ENCODE measurements around the gene OR2G6.
"Not testable (repeated sequence)": the region's sequence is repeated elsewhere in the genome, so short reads cannot be mapped to it uniquely, and the experiment has no call there.

Gene OR2G6

GRCh38 chr1:248507773-248508172 lies at the start of gene OR2G6:
TSS of gene OR2G6 (plus strand) at chr1:248508073. CDS start at chr1:248521647, 13,574 bp downstream.
- not testable (repeated sequence) for DNase-seq (ENCODE audit: low spot score)

- DNase-seq (ENCODE audit: low spot score) = not testable (repeated sequence)
Observed at GRCh38 chr1:248459117-248459516, 48.8 kb upstream of the OR2G6 start.

GRCh38 chr1:248471154-248471553 lies 36.7 kb upstream of the OR2G6 start:
- DNase-seq (ENCODE audit: low spot score) = no peak

DNA sequence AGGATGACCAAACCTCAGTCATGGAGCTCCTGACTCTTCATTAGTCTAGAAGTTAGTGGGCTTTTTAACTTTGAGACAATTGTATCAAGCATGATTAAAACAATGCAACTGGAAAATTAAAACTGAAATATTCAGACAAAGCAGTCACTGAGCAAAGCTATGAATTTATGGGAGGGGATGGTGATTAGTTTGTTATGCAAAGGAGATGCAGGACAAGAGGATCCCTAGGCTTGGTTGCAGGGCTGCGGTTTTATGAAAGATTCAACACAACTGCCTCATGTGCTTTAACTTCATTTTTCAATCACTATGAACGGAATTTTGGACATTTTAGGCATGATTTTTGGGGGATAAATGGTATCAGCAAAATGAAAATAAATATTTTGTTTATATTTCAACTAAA lies 35.8 kb upstream of the OR2G6 start:
- DNase-seq (ENCODE audit: low spot score) = not testable (repeated sequence)

DNA sequence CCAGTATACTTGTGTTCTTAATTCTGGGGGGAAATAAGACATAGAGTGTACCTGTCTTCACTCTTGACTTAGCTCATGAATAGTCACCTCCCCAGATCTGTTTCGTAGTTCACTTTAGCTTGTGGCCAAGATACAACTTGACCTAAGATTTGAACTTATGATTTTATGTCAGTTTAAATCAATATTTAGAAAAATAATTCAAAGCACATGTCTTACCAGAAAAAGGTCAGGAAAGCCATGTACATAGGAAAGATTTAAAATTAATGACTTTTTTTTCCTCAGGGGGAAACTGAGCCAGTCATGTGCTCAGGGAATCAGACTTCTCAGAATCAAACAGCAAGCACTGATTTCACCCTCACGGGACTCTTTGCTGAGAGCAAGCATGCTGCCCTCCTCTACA lies 34.8 kb upstream of the OR2G6 start, which contains the start of gene OR2T3:
Gene OR2T3, plus strand, starts transcription at position 301 of the 400 bp plus-strand sequence. Its CDS starts 0 bp downstream, at position 301.
- DNase-seq (ENCODE audit: low spot score) = not testable (repeated sequence)

GRCh38 chr1:248475660-248476059 lies 32.2 kb upstream of the OR2G6 start:
- not testable (repeated sequence) for DNase-seq (ENCODE audit: low spot score)

GRCh38 chr1:248481686-248482579 lies 25.9 kb upstream of the OR2G6 start:
- peak; percentile 34 for DNase-seq (ENCODE audit: low spot score)

DNA sequence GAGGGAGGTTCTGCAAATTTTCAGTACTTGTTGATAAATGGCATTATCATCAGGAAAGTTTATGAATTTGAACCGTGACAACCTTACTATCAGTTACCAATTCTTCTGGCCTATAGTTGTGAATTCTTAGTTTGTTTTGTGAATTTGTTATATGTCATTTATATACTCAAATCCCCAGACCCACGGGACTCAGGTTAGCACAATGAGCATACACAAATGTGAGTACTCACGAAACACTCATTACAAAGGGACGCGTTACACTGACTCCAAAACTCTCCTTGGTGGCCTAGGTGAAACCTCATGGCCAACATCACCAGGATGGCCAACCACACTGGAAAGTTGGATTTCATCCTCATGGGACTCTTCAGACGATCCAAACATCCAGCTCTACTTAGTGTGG lies 19.6 kb upstream of the OR2G6 start, which contains the start of gene OR2T5:
Gene OR2T5, plus strand, starts transcription at position 301 of the 400 bp plus-strand sequence. Its CDS starts 0 bp downstream, at position 301.
- DNase-seq (ENCODE audit: low spot score) = not testable (repeated sequence)

DNA sequence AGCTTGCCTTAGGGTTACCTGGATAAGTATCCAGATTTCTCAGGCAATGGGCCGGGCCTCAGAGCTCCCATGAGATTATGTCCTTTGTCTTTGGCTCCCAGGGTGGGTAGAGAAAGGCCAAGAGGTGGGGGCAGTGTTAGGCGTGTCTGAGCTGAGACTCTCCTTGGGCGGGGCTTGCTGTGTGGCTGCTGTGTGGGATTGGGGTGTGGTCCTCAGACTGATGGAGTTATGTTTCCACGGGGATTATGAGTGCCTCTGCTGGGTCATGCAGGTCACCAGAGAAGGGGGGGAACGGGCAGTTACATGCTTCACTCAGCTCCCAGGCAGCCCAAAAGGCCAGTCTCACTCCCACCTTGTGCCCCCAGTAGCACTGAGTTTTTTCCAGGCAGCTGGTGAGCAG lies 11.2 kb upstream of the OR2G6 start:
- DNase-seq (ENCODE audit: low spot score) = not testable (repeated sequence)

DNA sequence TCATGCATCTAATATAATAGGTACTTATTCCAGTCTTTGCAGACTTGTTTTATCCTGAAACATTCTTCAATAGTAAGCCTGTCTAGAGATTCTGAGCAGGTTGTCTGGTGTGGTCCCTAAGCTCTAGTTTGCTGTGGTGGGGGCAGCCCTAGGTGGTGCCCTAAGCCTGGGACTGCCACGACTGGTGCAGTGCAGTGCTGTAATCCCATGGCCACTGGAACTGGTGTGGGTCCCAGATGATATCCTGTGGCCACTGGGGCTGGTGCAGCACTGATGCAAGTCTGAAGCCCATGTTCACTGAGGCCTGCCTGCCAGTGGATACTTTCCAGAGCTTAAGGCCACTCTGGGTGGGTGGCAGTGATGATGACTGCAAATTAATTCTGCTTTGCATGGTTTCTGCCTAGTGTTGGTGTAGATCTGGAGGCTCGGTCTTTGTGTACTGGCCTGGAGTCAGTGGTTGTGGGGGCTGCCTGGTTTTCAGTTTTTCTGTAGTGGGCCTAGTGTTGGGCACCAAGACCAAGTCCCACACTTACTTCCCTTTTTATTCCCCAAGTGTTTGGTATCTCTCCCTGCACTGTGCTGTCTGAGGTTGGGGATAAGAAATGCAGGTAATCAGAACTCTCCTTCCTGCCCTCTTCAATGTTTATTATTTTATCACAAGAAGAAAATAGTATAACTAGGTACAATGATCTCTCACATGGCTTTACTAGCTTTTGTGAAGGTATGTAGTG lies 7.4 kb upstream of the OR2G6 start:
- not testable (repeated sequence) for DNase-seq (ENCODE audit: low spot score)

GRCh38 chr1:248510217-248510616 lies 2.3 kb downstream of the OR2G6 start:
- DNase-seq (ENCODE audit: low spot score) = not testable (repeated sequence)

- DNase-seq (ENCODE audit: low spot score) = no peak
Observed at GRCh38 chr1:248521856-248522255, 14.0 kb downstream of the OR2G6 start.

- DNase-seq (ENCODE audit: low spot score) = not testable (repeated sequence)
Observed at GRCh38 chr1:248537449-248537848, 29.6 kb downstream of the OR2G6 start.

- DNase-seq (ENCODE audit: low spot score) = not testable (repeated sequence)
Observed at GRCh38 chr1:248547383-248547782, 39.5 kb downstream of the OR2G6 start.

GRCh38 chr1:248551027-248551426 lies 43.2 kb downstream of the OR2G6 start:
- not testable (repeated sequence) for DNase-seq (ENCODE audit: low spot score)

- not testable (repeated sequence) for DNase-seq (ENCODE audit: low spot score)
Observed at GRCh38 chr1:248562672-248563071, 54.8 kb downstream of the OR2G6 start, which contains the start of gene OR2T29. TSS of gene OR2T29 (minus strand) at chr1:248562772. CDS start at chr1:248559491, 3,281 bp downstream.

- DNase-seq (ENCODE audit: low spot score) = peak; percentile 24
Observed at GRCh38 chr1:248565530-248566373, 57.9 kb downstream of the OR2G6 start.

GRCh38 chr1:248569049-248569448 lies 61.2 kb downstream of the OR2G6 start:
- not testable (repeated sequence) for DNase-seq (ENCODE audit: low spot score)

- not testable (repeated sequence) for DNase-seq (ENCODE audit: low spot score)
Observed at GRCh38 chr1:248570811-248571210, 62.9 kb downstream of the OR2G6 start.

DNA sequence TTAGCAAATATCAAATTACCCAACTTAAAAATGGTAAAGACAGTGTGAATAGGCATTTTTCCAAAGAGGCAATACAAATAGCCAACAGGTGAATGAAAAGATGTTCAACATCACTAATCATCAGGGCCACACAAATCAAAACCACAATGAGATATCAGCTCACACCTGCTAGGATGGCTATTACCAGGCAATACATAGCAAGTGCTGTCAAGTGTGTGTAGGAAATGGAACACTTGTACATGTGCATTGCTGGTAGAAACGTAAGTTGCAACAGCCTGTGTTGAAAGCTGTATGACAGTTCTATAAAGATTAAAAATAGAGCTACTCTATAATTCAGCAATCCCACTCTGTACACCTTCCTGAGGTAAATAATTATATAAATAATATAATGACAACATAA lies 64.2 kb downstream of the OR2G6 start:
- DNase-seq (ENCODE audit: low spot score) = not testable (repeated sequence)

GRCh38 chr1:248573856-248574255 lies 66.0 kb downstream of the OR2G6 start:
- DNase-seq (ENCODE audit: low spot score) = not testable (repeated sequence)

All from CD4-positive, alpha-beta T cell treated with Interleukin-2 at 100 ng/mL for 4 hours (primary cell).